Measurements from ENCODE around the gene BROX. TPM values are rescaled to one million over a fixed set of nuclear protein-coding genes. Genes with fewer than 3 reads are reported as not detected.

BROX gene
- total and polyA plus RNA-seq, 10 of the 15 experiments (the other 5 are each of a cell fraction or from before 2014, with no cell fraction given), result 5.8 to 42.0 (median 16.8) TPM

GRCh38 chr1:222732216-222733159, 20.1 kb downstream of the BROX start (continued):
- TF ChIP-seq ZNF687 (IDR thresholded peaks at IDR 0.05) (no peak), MTA2 (IDR thresholded peaks at IDR 0.05; ENCODE audit: low read depth) (peak; percentile 93), YBX1 (IDR thresholded peaks at IDR 0.05) (no peak), IKZF1 (conservative IDR thresholded peaks at IDR 0.05) (peak; percentile 77), RAD21 (IDR thresholded peaks at IDR 0.05; ENCODE audit: insufficient read depth, low read depth, low read length) (no peak), POLR2AphosphoS5 (IDR thresholded peaks at IDR 0.05; ENCODE audit: low read length) (no peak), HCFC1 (IDR thresholded peaks at IDR 0.05; ENCODE audit: low read length) (no peak), KAT2A (conservative IDR thresholded peaks at IDR 0.05; ENCODE audit: control insufficient read depth, low read depth, low read length) (no peak), DPF2 (IDR thresholded peaks at IDR 0.05) (peak; percentile 96), FOXK2 (IDR thresholded peaks at IDR 0.05) (no peak), ZNF622 (IDR thresholded peaks at IDR 0.05) (no peak), SMAD1 (IDR thresholded peaks at IDR 0.05; ENCODE audit: low read depth, partially characterized antibody) (no peak), CBFB (IDR thresholded peaks at IDR 0.05; ENCODE audit: low read depth) (peak; percentile 95), NFXL1 (IDR thresholded peaks at IDR 0.05; ENCODE audit: borderline replicate concordance) (no peak), RELB (IDR thresholded peaks at IDR 0.05; ENCODE audit: low read depth) (peak; percentile 89), EED (IDR thresholded peaks at IDR 0.05; ENCODE audit: low read depth) (peak; percentile 48; the same call in 1 of the 2 replicates), CEBPB (IDR thresholded peaks at IDR 0.05; ENCODE audit: borderline replicate concordance in 1 of 2, low read depth in 2 of 2, low read length in 2 of 2) (0 out of 4 replicates have a peak, but pooled peaks of 1 of the 2 experiments have one; percentile 74), ASH2L (IDR thresholded peaks at IDR 0.05; ENCODE audit: borderline replicate concordance, low read depth) (no peak), CREM (IDR thresholded peaks at IDR 0.05; ENCODE audit: low read depth) (peak; percentile 84), KDM1A (IDR thresholded peaks at IDR 0.05; ENCODE audit: borderline replicate concordance) (no peak), PRDM15 (CRISPR knock-in tag; IDR thresholded peaks at IDR 0.05) (no peak)
